Neural cell (in vitro differentiated cells): Measurements from ENCODE around the gene STARD9.

Experiments used
- CTCF ChIP-seq: fragments of 450-650 bp; IDR thresholded peaks from 2 replicates; pipeline ENCODE4 v1.5.1; 2014; ENCODE audit warnings: antibody characterized with exemption, mild to moderate bottlenecking, moderate library complexity; ENCODE audit not compliant: poor library complexity, severe bottlenecking
- EP300 ChIP-seq: fragments of 450-650 bp; conservative IDR thresholded peaks from 2 replicates; pipeline ENCODE4 v1.6.1; 2014; ENCODE audit warnings: antibody characterized with exemption, mild to moderate bottlenecking, moderate library complexity; ENCODE audit not compliant: poor library complexity, severe bottlenecking
- EZH2 ChIP-seq: fragments of 200-600, 300-800 bp; shearing (Covaris generic), sonication (generic); IDR thresholded peaks from 2 replicates; pipeline ENCODE4 v1.6.1; 2014; ENCODE audit warnings: antibody characterized with exemption, low read length, borderline replicate concordance, mild to moderate bottlenecking; ENCODE audit not compliant: insufficient read depth, poor library complexity, severe bottlenecking
- MXI1 ChIP-seq: fragments of 450-650 bp; conservative IDR thresholded peaks from 2 replicates; pipeline ENCODE4 v1.6.1; 2014; ENCODE audit warnings: antibody characterized with exemption, mild to moderate bottlenecking; ENCODE audit not compliant: poor library complexity, severe bottlenecking
- POLR2AphosphoS5 ChIP-seq: IDR thresholded peaks from 2 replicates; pipeline ENCODE4 v1.6.1; 2012
- RAD21 ChIP-seq: fragments of 450-650 bp; conservative IDR thresholded peaks from 2 replicates; pipeline ENCODE4 v1.6.1; 2014; ENCODE audit warnings: antibody characterized with exemption, mild to moderate bottlenecking, moderate library complexity
- SMC3 ChIP-seq: fragments of 450-650 bp; conservative IDR thresholded peaks from 2 replicates; pipeline ENCODE4 v1.6.1; 2014; ENCODE audit warnings: antibody characterized with exemption, mild to moderate bottlenecking, moderate library complexity; ENCODE audit not compliant: poor library complexity

- TF ChIP-seq CTCF (no peak), EP300 (no peak), POLR2AphosphoS5 (no peak), EZH2 (no peak), MXI1 (no peak), RAD21 (no peak), SMC3 (no peak)
These were observed 156.1 kb downstream of the STARD9 start for GRCh38 chr15:42731461-42731860.
